GM12892 (cell line): ENCODE data around the gene CNN3.

Experiments used
- DNase-seq: peaks from one replicate; pipeline ENCODE4 v3.0.0; 2011; ENCODE audit not compliant: insufficient read length
- FAIRE-seq: peaks from 2 replicates; lab custom pipeline; 2011; peaks lifted over from hg19 to GRCh38; lab: Jason Lieb, UNC
- POLR2A ChIP-seq: IDR thresholded peaks from 2 replicates; pipeline ENCODE4 v1.6.1; 2011; ENCODE audit warnings: low read depth, low read length, control low read depth
- POLR2AphosphoS5 ChIP-seq: IDR thresholded peaks from 2 replicates; pipeline ENCODE4 v1.6.1; 2011; ENCODE audit warnings: low read depth, low read length, control low read depth
- TAF1 ChIP-seq: IDR thresholded peaks from 2 replicates; pipeline ENCODE4 v1.6.1; 2011; ENCODE audit warnings: low read depth, mild to moderate bottlenecking, control low read depth, low read length, borderline replicate concordance

The CNN3 gene

DNA sequence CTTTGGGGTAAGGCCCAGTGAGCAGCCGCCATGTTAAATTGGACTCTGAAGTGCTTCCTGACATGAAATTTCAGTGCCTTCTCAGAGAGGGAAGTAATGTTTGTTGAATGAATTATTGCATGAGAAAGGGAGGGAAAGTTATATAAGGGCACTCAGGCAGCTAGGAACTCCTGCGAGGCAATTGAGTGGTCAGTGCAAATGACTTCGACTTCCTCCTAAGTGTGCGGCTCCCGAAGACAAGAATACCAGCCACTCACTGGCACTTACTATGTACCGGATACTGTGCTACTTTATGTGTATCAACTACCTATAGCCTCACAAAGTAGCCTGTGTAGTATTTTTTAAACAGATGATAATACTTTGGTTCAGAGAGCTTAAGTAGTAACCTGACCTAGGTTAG lies 52.5 kb downstream of the CNN3 start:
- FAIRE-seq (no peak), DNase-seq (no peak)

DNA sequence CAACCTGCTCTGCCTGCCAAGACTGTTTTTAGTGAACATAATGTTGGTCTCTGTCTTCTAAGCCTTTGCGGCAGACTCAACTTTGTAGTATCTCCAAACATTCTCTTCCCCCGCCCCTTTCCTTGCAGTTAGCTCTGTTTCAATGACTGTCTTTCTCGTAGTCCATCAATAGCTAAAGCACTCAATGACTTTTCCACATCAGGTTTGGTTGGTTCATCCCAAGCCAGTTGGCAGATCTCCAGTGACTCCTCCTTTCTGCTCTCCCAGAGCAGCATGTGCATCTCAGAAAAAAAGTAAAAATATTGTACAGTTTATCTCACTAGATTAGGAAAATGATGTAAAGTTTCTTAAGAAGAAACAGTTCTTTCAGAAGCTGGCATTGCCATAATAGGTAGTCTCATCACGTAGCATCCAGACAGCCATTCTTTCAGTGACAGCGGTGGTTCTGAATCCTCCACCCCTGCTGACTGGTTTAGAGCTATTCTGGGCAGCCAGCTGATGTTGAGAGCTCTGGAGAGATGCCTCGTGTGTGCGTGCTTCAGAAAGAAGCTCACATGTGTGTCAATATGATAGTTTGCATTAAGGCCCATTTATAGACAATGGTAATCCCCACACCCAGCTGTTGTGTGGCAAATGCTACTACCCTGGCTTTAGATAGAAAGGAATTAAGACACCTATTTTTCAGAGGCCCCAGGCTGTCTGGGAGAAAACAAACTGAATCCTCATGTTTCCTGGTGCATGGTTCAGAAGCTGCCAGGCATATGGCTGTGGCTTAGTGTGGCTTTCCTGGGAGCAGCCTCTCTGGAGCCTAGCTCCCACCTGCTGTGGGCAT lies 53.2 kb downstream of the CNN3 start:
- no peak for FAIRE-seq
- no peak for DNase-seq
- TF ChIP-seq POLR2AphosphoS5 (no peak), TAF1 (no peak), POLR2A (no peak)

More for the DNA sequence above, 52.5 kb downstream of the CNN3 start:
- TF ChIP-seq TAF1 (no peak), POLR2AphosphoS5 (no peak), POLR2A (no peak)

DNA sequence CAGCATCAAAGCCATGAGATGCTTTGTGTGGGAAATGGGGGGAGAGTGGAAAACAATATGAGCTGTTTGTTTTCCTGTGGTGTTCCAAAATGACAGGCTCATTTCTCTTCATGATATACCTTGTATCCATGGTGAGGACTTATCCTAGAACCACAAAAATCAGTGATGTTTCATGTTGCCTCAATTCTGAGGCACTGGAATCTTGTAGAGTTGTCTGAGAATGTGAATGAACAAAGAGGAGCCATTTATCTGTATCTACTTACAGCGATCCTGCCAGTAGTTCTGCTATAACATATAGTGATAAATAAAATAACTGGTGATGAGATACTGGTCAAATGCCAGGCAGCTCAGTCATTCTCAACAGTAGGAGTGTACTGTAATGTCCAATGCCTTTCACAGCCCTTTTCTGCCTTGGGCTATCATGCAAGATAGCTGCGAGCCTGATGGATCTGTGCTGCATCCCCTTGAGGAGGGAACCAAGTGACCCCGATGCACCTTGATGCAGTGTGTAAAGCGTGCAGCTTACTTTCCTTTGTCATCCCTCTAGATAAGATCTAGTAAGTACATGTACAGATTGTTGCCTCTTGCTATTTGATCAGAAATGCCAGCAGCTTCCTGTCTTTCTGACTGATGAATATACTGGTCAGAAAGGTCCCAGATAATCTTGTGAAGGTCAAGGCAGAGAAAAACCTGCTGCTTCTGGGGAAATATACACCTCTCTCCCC lies 54.0 kb downstream of the CNN3 start:
- FAIRE-seq, result no peak
- TF ChIP-seq TAF1 (no peak), POLR2AphosphoS5 (no peak), POLR2A (no peak)
- no peak for DNase-seq

DNA sequence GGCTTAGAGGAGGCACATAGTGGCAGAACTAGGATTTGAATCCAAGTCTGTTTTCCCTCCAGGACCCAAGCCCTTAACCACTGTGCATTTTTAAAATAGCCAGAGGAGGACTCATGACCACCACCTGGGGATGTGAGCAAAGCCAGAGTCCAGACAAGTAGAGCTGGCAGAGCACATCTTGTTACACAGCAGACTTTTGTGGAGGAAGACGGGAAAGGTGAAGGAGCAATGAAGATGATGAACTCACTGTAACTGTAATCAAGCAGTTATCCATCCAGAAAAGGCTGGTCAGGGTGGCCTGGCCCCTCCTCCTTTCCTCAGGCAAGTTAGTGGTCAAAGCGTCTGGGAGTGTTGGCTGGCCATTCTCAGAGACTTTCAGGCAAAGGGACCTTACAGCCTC lies 55.9 kb downstream of the CNN3 start:
- DNase-seq (no peak), FAIRE-seq (no peak)
- TF ChIP-seq TAF1, result no peak

DNA sequence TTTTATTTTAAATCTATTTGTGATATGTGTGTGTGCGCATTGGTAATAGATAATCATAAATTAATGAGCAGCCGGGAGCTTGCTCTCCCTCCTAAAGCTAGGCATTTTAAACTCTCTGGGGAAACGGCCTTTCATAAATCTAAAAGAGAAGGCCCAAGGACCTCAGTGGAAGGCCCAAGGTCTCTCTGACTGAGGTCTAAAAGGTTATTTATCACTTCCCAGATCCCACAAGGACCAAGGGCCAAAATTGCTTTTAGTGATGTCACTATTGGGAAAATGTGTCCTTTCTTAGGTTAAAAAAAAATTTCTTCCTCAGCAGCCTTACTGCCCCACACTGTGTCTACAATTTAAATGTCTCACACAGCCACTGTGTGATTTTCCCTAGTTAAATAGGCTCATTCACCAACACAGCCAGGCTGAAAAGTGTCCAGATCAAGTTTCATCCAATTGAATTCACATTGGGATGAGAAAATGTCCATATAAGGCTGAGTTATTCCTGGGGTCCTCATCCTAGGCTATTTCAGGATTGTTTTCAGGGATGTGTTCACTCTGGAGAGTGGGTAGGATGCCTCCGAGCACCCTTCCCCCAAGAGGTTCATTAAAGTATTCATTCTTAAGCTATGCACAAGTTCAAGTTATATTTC lies 60.6 kb downstream of the CNN3 start:
- FAIRE-seq, result no peak
- TF ChIP-seq POLR2A (no peak), TAF1 (no peak), POLR2AphosphoS5 (no peak)
- DNase-seq, result no peak

GRCh38 chr1:94865360-94865759 lies 61.5 kb downstream of the CNN3 start:
- no peak for FAIRE-seq
- TF ChIP-seq TAF1 (no peak), POLR2AphosphoS5 (no peak), POLR2A (no peak)
- no peak for DNase-seq

- no peak for TF ChIP-seq POLR2A
- no peak for TF ChIP-seq TAF1
- no peak for TF ChIP-seq POLR2AphosphoS5
- FAIRE-seq (no peak), DNase-seq (no peak)
Observed at GRCh38 chr1:94864821-94865220, 62.1 kb downstream of the CNN3 start.

- FAIRE-seq (no peak), DNase-seq (no peak)
- TF ChIP-seq POLR2A (no peak), TAF1 (no peak), POLR2AphosphoS5 (no peak)
Observed at GRCh38 chr1:94863919-94864318, 63.0 kb downstream of the CNN3 start.

- FAIRE-seq (no peak), DNase-seq (no peak)
Observed at GRCh38 chr1:94863297-94863911, 63.5 kb downstream of the CNN3 start.

DNA sequence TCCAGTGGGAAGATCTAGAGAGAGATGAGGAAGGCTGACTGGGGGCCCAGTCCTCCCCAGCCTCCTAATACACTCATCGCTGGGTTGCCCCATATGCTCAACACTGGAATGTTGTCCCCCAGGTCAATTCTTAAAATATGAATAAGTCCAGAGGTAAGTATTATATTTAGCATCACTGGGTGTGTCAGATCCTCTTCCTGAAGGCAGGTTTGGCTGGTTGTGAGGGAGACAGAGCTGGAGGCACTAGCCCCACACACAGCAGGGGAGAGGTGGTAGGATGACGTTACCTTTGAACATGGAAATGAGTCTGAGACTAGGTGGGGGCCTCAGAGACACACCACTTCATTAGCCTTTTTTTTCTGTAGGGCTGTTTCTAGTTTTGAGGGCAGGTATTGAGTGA lies 64.2 kb downstream of the CNN3 start:
- no peak for DNase-seq
- TF ChIP-seq POLR2AphosphoS5 (no peak), TAF1 (no peak), POLR2A (no peak)
- no peak for FAIRE-seq

More at GRCh38 chr1:94863297-94863911, 63.5 kb downstream of the CNN3 start:
- no peak for TF ChIP-seq POLR2A
- TF ChIP-seq TAF1, result no peak
- no peak for TF ChIP-seq POLR2AphosphoS5

DNA sequence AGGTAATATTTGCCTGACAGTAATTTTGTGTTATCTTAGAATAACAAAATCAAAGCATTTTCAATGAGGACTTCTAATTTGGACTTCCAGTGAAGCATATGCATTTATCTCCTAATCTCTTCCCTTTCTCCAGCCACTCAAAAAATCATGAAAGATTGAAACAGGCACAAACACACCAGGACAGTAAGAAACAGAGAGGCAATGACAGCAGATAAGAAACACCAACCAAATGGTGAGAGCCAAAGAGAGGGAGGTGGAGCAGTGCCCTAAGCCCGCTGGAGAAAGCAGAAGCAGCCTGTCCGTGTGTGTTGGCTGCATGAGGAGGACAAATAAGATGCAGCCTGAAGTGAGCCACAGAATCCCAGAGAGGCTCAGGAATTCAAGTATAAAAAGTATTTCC lies 67.7 kb downstream of the CNN3 start:
- no peak for FAIRE-seq

More for the DNA sequence above, 67.7 kb downstream of the CNN3 start:
- TF ChIP-seq POLR2AphosphoS5 (no peak), POLR2A (no peak), TAF1 (no peak)
- no peak for DNase-seq
